Skin of body (tissue), 2 donors: Measurements from ENCODE around the gene COL11A1. TPM values are rescaled to one million over a fixed set of nuclear protein-coding genes. Genes with fewer than 3 reads are reported as not detected.
A peak's percentile ranks its signal among the peaks of the same experiment; 100 is the strongest.
"Not testable (repeated sequence)": the region's sequence is repeated elsewhere in the genome, so short reads cannot be mapped to it uniquely, and the experiment has no call there.

Experiments used
- DNase-seq: peaks from one replicate; lab custom pipeline; 2025; lab: John Stamatoyannopoulos, UW
- total RNA-seq: library from RNA; depleted of rRNA; stranded (reverse); fragments of >200 nt; gene quantifications from one replicate; pipeline ENCODE4 v1.2.3, GENCODE V29; 2014

COL11A1 gene
- total RNA-seq, result 24.6 TPM

GRCh38 chr1:103108376-103109150 is at the start of gene COL11A1:
TSS of gene COL11A1 (minus strand) at chr1:103108522. CDS start at chr1:103108178, 344 bp downstream.
- DNase-seq, result peak; percentile 9

- no peak for DNase-seq
Observed at GRCh38 chr1:103156966-103157365, 48.6 kb upstream of the COL11A1 start.

GRCh38 chr1:103146166-103146565 is 37.8 kb upstream of the COL11A1 start:
- no peak for DNase-seq

GRCh38 chr1:103145449-103145848 is 37.1 kb upstream of the COL11A1 start:
- DNase-seq, result no peak

- no peak for DNase-seq
Observed at GRCh38 chr1:103144681-103145080, 36.4 kb upstream of the COL11A1 start.

GRCh38 chr1:103142461-103142860 is 34.1 kb upstream of the COL11A1 start:
- no peak for DNase-seq

GRCh38 chr1:103129796-103130195 is 21.5 kb upstream of the COL11A1 start:
- no peak for DNase-seq

GRCh38 chr1:103129255-103129654 is 20.9 kb upstream of the COL11A1 start:
- no peak for DNase-seq

GRCh38 chr1:103128256-103128655 is 19.9 kb upstream of the COL11A1 start:
- not testable (repeated sequence) for DNase-seq

GRCh38 chr1:103125219-103125618 is 16.9 kb upstream of the COL11A1 start:
- no peak for DNase-seq

GRCh38 chr1:103122983-103123720 is 14.8 kb upstream of the COL11A1 start:
- no peak for DNase-seq

GRCh38 chr1:103120981-103121380 is 12.7 kb upstream of the COL11A1 start:
- no peak for DNase-seq

- no peak for DNase-seq
Observed at GRCh38 chr1:103112546-103112945, 4.2 kb upstream of the COL11A1 start.

- DNase-seq, result no peak
Observed at GRCh38 chr1:103111926-103112325, 3.6 kb upstream of the COL11A1 start.

- DNase-seq, result no peak
Observed at GRCh38 chr1:103110701-103111100, 2.4 kb upstream of the COL11A1 start.

- no peak for DNase-seq
Observed at GRCh38 chr1:103109311-103109920, 1.1 kb upstream of the COL11A1 start.

GRCh38 chr1:103107741-103108375 is 464 bp downstream of the COL11A1 start:
- no peak for DNase-seq

GRCh38 chr1:103106426-103107341 is 1.6 kb downstream of the COL11A1 start:
- peak; percentile 9 for DNase-seq

- no peak for DNase-seq
Observed at GRCh38 chr1:103101399-103101798, 6.9 kb downstream of the COL11A1 start.

GRCh38 chr1:103089221-103089620 is 19.1 kb downstream of the COL11A1 start:
- DNase-seq, result no peak

GRCh38 chr1:103087256-103087655 is 21.1 kb downstream of the COL11A1 start:
- no peak for DNase-seq
